Spleen (tissue), 7 donors: ENCODE data around the gene ATG7.

Source experiments
- POLR2A ChIP-seq, 3 donors: fragments of 450-650 bp; IDR thresholded peaks; one replicate each; pipeline ENCODE4 v1.5.1; 2017; ENCODE audit warnings: antibody characterized with exemption in 3 of 3, mild to moderate bottlenecking in 1 of 3
- POLR2AphosphoS5 ChIP-seq, 3 donors: sonication (generic); formaldehyde crosslinking; IDR thresholded peaks; one replicate each; pipeline ENCODE4 v1.5.1; 2017; ENCODE audit warnings: antibody characterized with exemption in 3 of 3
- TF ChIP-seq, protein P1 (sequence below), 11 experiments: fragments of 200-600 bp in 7 of 11; fragments of 450-650 bp in 4 of 11; sonication (generic) in 4 of 11; IDR thresholded peaks in 8 of 11; conservative IDR thresholded peaks in 3 of 11; 1 replicate in 7 of 11; 2 replicates in 4 of 11; pipeline versions ENCODE4 v1.4.0 to v1.8.0; 2016 to 2021; ENCODE audit warnings: antibody characterized with exemption in 11 of 11, inconsistent platforms in 4 of 11, mild to moderate bottlenecking in 1 of 11
- donor health status: DM: no; HTN: no; CAD: no; lungs with moderate emphysema.
- donor health status: DM: no; HTN: no; CAD: no.
- donor health status: DM: no; HTN: no; CAD: no.

DNA sequence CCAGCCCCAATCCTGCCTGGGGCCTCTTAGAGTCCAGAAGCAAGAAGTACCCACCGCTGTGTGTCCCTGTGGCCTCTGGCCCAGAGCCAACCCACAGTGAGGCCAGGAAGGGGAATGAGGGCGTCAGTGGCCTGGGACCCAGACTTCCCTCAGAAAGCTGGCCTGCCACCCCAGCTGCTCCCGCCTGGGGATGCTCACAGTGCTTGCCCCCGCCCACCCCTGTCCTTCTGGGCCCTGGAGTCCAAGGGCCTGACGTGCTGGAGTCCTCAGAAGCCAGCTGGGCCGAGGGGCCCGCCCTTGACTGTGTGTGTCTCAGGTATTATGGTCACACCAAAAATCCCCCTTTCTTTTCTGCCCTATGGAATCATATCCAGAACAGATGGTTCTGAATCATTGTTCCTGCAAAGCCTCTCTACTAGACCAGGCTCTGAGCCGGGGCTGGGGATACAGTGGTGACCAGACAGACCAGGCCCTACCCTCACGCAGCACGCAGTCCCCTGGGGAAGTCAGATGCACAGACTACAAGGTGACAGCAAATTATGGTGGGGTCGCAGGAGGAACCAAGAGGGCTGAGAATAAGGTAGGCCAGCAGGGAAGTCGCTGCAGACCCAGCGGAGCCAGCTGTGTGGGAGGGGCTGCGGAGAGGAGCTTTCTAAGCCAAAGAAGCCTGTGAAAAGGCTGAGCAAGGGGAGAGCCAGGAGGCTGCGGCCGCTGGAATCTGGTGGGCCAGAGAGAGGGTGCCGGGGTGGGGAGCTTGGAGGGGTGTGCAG, 272.4 kb downstream of the ATG7 start:
- TF ChIP-seq POLR2A (IDR thresholded peaks at IDR 0.05) (no peak), POLR2AphosphoS5 (IDR thresholded peaks at IDR 0.05) (peak in 1 of 3 donors; percentile 5)
- TF ChIP-seq, protein P1, sequence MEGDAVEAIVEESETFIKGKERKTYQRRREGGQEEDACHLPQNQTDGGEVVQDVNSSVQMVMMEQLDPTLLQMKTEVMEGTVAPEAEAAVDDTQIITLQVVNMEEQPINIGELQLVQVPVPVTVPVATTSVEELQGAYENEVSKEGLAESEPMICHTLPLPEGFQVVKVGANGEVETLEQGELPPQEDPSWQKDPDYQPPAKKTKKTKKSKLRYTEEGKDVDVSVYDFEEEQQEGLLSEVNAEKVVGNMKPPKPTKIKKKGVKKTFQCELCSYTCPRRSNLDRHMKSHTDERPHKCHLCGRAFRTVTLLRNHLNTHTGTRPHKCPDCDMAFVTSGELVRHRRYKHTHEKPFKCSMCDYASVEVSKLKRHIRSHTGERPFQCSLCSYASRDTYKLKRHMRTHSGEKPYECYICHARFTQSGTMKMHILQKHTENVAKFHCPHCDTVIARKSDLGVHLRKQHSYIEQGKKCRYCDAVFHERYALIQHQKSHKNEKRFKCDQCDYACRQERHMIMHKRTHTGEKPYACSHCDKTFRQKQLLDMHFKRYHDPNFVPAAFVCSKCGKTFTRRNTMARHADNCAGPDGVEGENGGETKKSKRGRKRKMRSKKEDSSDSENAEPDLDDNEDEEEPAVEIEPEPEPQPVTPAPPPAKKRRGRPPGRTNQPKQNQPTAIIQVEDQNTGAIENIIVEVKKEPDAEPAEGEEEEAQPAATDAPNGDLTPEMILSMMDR (IDR thresholded peaks at IDR 0.05 in 8 of 11, conservative IDR thresholded peaks at IDR 0.05 in 3 of 11) = no peak
